SK-N-SH (cell line): ENCODE data around the gene KIR2DL4. TPM values are rescaled to one million over a fixed set of nuclear protein-coding genes. Genes with fewer than 3 reads are reported as not detected.
"Not testable (repeated sequence)": the region's sequence is repeated elsewhere in the genome, so short reads cannot be mapped to it uniquely, and the experiment has no call there.

ENCODE experiments used
- CTCF ChIA-PET: fragments of 300-600, 350-600 bp; formaldehyde crosslinking; extraction: SDS; loops from one replicate; lab custom pipeline; 2021; lab: Yijun Ruan, JAX
- POLR2A ChIA-PET: fragments of 350-600 bp; sonication (Branson Sonifier 250); formaldehyde crosslinking; extraction: SDS; loops from one replicate; lab custom pipeline; 2020; ENCODE audit warnings: antibody characterized with exemption, inconsistent platforms; lab: Yijun Ruan, JAX
- DNase-seq: peaks from one replicate; pipeline ENCODE4 v3.0.0; 2012
- H2AFZ ChIP-seq: fragments of 200-600 bp; sonication (generic); 2 replicates; pipeline ENCODE4 v1.8.1; 2016; ENCODE audit warnings: antibody characterized with exemption, mild to moderate bottlenecking, low read depth
- H3F3A ChIP-seq: fragments of 200-600 bp; sonication (generic); replicated peaks from 2 replicates; pipeline ENCODE3; 2016; ENCODE audit warnings: antibody characterized with exemption, mild to moderate bottlenecking; ENCODE audit not compliant: insufficient read depth
- H3K27ac ChIP-seq, 2 experiments: fragments of 200-500 bp in 1 of 2; fragments of 200-600 bp in 1 of 2; sonication (Bioruptor generic) in 1 of 2; sonication (generic), shearing (Covaris generic) in 1 of 2; 2 replicates each; pipeline versions ENCODE4 v1.5.1 to v1.6.1; 2014 to 2016; ENCODE audit warnings: low read depth in 2 of 2, inconsistent platforms in 1 of 2, low read length in 1 of 2, mild to moderate bottlenecking in 1 of 2, mixed read lengths in 1 of 2
- H3K27me3 ChIP-seq: fragments of 200-600 bp; sonication (generic), shearing (Covaris generic); 2 replicates; pipeline ENCODE4 v1.6.1; 2016; ENCODE audit warnings: mixed run types; ENCODE audit not compliant: insufficient read depth
- H3K36me3 ChIP-seq, 2 experiments: fragments of 200-500 bp in 1 of 2; fragments of 200-600 bp in 1 of 2; sonication (Bioruptor generic) in 1 of 2; sonication (generic) in 1 of 2; replicated peaks in 1 of 2; 2 replicates each; pipeline versions ENCODE3 to v1.5.1; 2014 to 2016; ENCODE audit warnings: low read length in 1 of 2, mild to moderate bottlenecking in 1 of 2; ENCODE audit not compliant: insufficient read depth in 2 of 2, control insufficient read depth in 1 of 2
- H3K4me1 ChIP-seq, 2 experiments: fragments of 200-500 bp in 1 of 2; fragments of 200-600 bp in 1 of 2; sonication (Bioruptor generic) in 1 of 2; sonication (generic), shearing (Covaris generic) in 1 of 2; 2 replicates each; pipeline versions ENCODE4 v1.5.1 to v1.6.1; 2014 to 2016; ENCODE audit warnings: low read depth in 1 of 2, low read length in 1 of 2, mixed run types in 1 of 2; ENCODE audit not compliant: insufficient read depth in 2 of 2, control insufficient read depth in 1 of 2
- H3K4me2 ChIP-seq: fragments of 200-600 bp; sonication (generic), shearing (Covaris generic); 2 replicates; pipeline ENCODE4 v1.6.1; 2017; ENCODE audit warnings: mixed run types
- H3K4me3 ChIP-seq, 2 experiments: fragments of 200-500 bp in 1 of 2; fragments of 200-600 bp in 1 of 2; sonication (Bioruptor generic) in 1 of 2; sonication (generic), shearing (Covaris generic) in 1 of 2; 2 replicates each; pipeline versions ENCODE4 v1.5.1 to v1.8.1; 2014 to 2016; ENCODE audit warnings: low read depth in 2 of 2, inconsistent platforms in 1 of 2, low read length in 1 of 2, mild to moderate bottlenecking in 1 of 2, mixed read lengths in 1 of 2, moderate library complexity in 1 of 2
- H3K79me2 ChIP-seq: fragments of 200-600 bp; sonication (generic); 2 replicates; pipeline ENCODE4 v1.8.1; 2017; ENCODE audit warnings: mild to moderate bottlenecking; ENCODE audit not compliant: insufficient read depth
- H3K9ac ChIP-seq: fragments of 200-600 bp; sonication (generic); 2 replicates; pipeline ENCODE4 v1.6.1; 2017; ENCODE audit warnings: mixed run types
- H3K9me2 ChIP-seq: fragments of 200-600 bp; sonication (generic); 2 replicates; pipeline ENCODE4 v1.6.1; 2017; ENCODE audit warnings: mixed run types
- H3K9me3 ChIP-seq: fragments of 200-600 bp; sonication (generic); 2 replicates; pipeline ENCODE4 v1.6.1; 2017; ENCODE audit warnings: mixed run types, mild to moderate bottlenecking, moderate library complexity
- H4K20me1 ChIP-seq: fragments of 200-600 bp; sonication (generic); 2 replicates; pipeline ENCODE4 v1.6.1; 2017; ENCODE audit warnings: mild to moderate bottlenecking, mixed run types; ENCODE audit not compliant: insufficient read depth
- WGBS: methylation state at CpG from one replicate; pipeline ENCODE4 v1.1.6; 2017; ENCODE audit warnings: low lambda C conversion rate; 5-methylcytosine and 5-hydroxymethylcytosine counted together
- polyA plus RNA-seq, 3 experiments: library from polyadenylated mRNA; depleted of rRNA; stranded (reverse); fragments of >200 nt; gene quantifications; 2 replicates each; pipeline ENCODE4 v1.2.3, GENCODE V29; 2012

Gene KIR2DL4
- polyA plus RNA-seq, 1 of the 3 experiments (the other 2 are of a cell fraction), result not detected

- H4K20me1 ChIP-seq, H3K9me2 ChIP-seq, H3K79me2 ChIP-seq, DNase-seq, H3K36me3 ChIP-seq, H3K27ac ChIP-seq, H3K9me3 ChIP-seq, H2AFZ ChIP-seq, H3K4me3 ChIP-seq, H3K4me1 ChIP-seq, POLR2A ChIA-PET, H3K27me3 ChIP-seq, H3K9ac ChIP-seq, CTCF ChIA-PET, H3F3A ChIP-seq, H3K4me2 ChIP-seq: not testable (repeated sequence)
- 5% methylated on average over 2 of the region's 2 CpGs for WGBS
Observed at GRCh38 chr19:54772666-54773065, 30.7 kb upstream of the KIR2DL4 start.

GRCh38 chr19:54775095-54775815, 28.2 kb upstream of the KIR2DL4 start:
- DNase-seq, H3K27ac ChIP-seq, POLR2A ChIA-PET, H3K36me3 ChIP-seq, H3F3A ChIP-seq, H3K9ac ChIP-seq, H3K9me3 ChIP-seq, H3K79me2 ChIP-seq, H3K4me1 ChIP-seq, H3K27me3 ChIP-seq, H2AFZ ChIP-seq, H4K20me1 ChIP-seq, H3K4me2 ChIP-seq, H3K4me3 ChIP-seq, H3K9me2 ChIP-seq: not testable (repeated sequence)
- 0% methylated on average over 7 of the region's 12 CpGs for WGBS
- CTCF ChIA-PET, result interaction anchor here (1.2 kb wide), 1 partner anchor 65 kb away, joined by 3 read pairs; no protein-coding TSS in a partner anchor

GRCh38 chr19:54775830-54776229, 27.6 kb upstream of the KIR2DL4 start:
- H3K27me3 ChIP-seq, H3K4me3 ChIP-seq, H3K36me3 ChIP-seq, H2AFZ ChIP-seq, H3K79me2 ChIP-seq, H4K20me1 ChIP-seq, H3F3A ChIP-seq, H3K9me3 ChIP-seq, H3K9me2 ChIP-seq, POLR2A ChIA-PET, H3K4me2 ChIP-seq, H3K9ac ChIP-seq, H3K27ac ChIP-seq, DNase-seq, H3K4me1 ChIP-seq: not testable (repeated sequence)
- 10% methylated on average over 8 of the region's 8 CpGs for WGBS
- CTCF ChIA-PET, result interaction anchor here (1.2 kb wide), 1 partner anchor 65 kb away, joined by 3 read pairs; no protein-coding TSS in a partner anchor

- H3K9me2 ChIP-seq, H3K79me2 ChIP-seq, H3K4me1 ChIP-seq, H3K27me3 ChIP-seq, POLR2A ChIA-PET, CTCF ChIA-PET, DNase-seq, H2AFZ ChIP-seq, H3K27ac ChIP-seq, H3K4me3 ChIP-seq, H4K20me1 ChIP-seq, H3F3A ChIP-seq, H3K9me3 ChIP-seq, H3K36me3 ChIP-seq, H3K4me2 ChIP-seq, H3K9ac ChIP-seq: not testable (repeated sequence)
- 6% methylated on average over 4 of the region's 4 CpGs for WGBS
Observed at GRCh38 chr19:54777851-54778250, 25.6 kb upstream of the KIR2DL4 start.

GRCh38 chr19:54778896-54779295, 24.5 kb upstream of the KIR2DL4 start:
- H3K4me1 ChIP-seq, CTCF ChIA-PET, H3F3A ChIP-seq, POLR2A ChIA-PET, H3K27me3 ChIP-seq, DNase-seq, H3K9me2 ChIP-seq, H3K4me2 ChIP-seq, H2AFZ ChIP-seq, H3K4me3 ChIP-seq, H3K9me3 ChIP-seq, H3K27ac ChIP-seq, H3K79me2 ChIP-seq, H3K9ac ChIP-seq, H4K20me1 ChIP-seq, H3K36me3 ChIP-seq: not testable (repeated sequence)
- WGBS, result 27% methylated on average over 7 of the region's 7 CpGs

GRCh38 chr19:54782916-54783315, 20.5 kb upstream of the KIR2DL4 start:
- DNase-seq, H3F3A ChIP-seq, H4K20me1 ChIP-seq, H3K9me3 ChIP-seq, POLR2A ChIA-PET, H2AFZ ChIP-seq, H3K9me2 ChIP-seq, H3K4me2 ChIP-seq, H3K27ac ChIP-seq, H3K36me3 ChIP-seq, CTCF ChIA-PET, H3K9ac ChIP-seq, H3K4me3 ChIP-seq, H3K79me2 ChIP-seq, H3K4me1 ChIP-seq: not testable (repeated sequence)
- H3K27me3 ChIP-seq, result peaks cover 14% of the 10 kb centered on the region; the same call in 1 of the 2 replicates
- 4% methylated on average over 4 of the region's 4 CpGs for WGBS
